Hematopoietic multipotent progenitor cell treated with erythropoietin and hydrocortisone succinate and interleukin-3 and kit ligand, for 17 days (in vitro differentiated cells): ENCODE measurements around the gene CROCC2.

Experiments used
- DNase-seq: peaks from one replicate; pipeline ENCODE4 v3.0.0-alpha.2; 2015; ENCODE audit warnings: low spot score

Gene CROCC2

GRCh38 chr2:240988571-240989271, 82.6 kb downstream of the CROCC2 start:
- DNase-seq: no peak

GRCh38 chr2:240989451-240990265, 83.5 kb downstream of the CROCC2 start:
- no peak for DNase-seq

- DNase-seq: no peak
Measured at GRCh38 chr2:240990266-240990529, 84.1 kb downstream of the CROCC2 start.

- no peak for DNase-seq
Measured at GRCh38 chr2:240990726-240991377, 84.7 kb downstream of the CROCC2 start.

GRCh38 chr2:240991378-240992263, 85.5 kb downstream of the CROCC2 start:
- DNase-seq: no peak

- DNase-seq: no peak
Measured at GRCh38 chr2:240992572-240993291, 86.6 kb downstream of the CROCC2 start.

GRCh38 chr2:240993446-240994170, 87.5 kb downstream of the CROCC2 start:
- DNase-seq: no peak

GRCh38 chr2:240994171-240994896, 88.2 kb downstream of the CROCC2 start:
- DNase-seq: no peak

GRCh38 chr2:240995041-240996021, 89.2 kb downstream of the CROCC2 start:
- no peak for DNase-seq

GRCh38 chr2:240996161-240996833, 90.2 kb downstream of the CROCC2 start:
- no peak for DNase-seq

- DNase-seq: no peak
Measured at GRCh38 chr2:240996834-240997140, 90.7 kb downstream of the CROCC2 start.

- no peak for DNase-seq
Measured at GRCh38 chr2:240997141-240997855, 91.2 kb downstream of the CROCC2 start.

- peak; percentile 22 for DNase-seq
Measured at GRCh38 chr2:240997856-240998705, 91.9 kb downstream of the CROCC2 start, which contains the start of gene SNED1. TSS of gene SNED1 (plus strand) at chr2:240998618. CDS start at chr2:240998838, 220 bp downstream.

GRCh38 chr2:240998706-240998994, 92.5 kb downstream of the CROCC2 start:
- DNase-seq: no peak

- no peak for DNase-seq
Measured at GRCh38 chr2:240998995-240999791, 93.1 kb downstream of the CROCC2 start.

- no peak for DNase-seq
Measured at GRCh38 chr2:240999873-241000541, 93.9 kb downstream of the CROCC2 start.
